GM18505 (cell line): ENCODE data around the gene GSTA5.
"Not testable (repeated sequence)": the region's sequence is repeated elsewhere in the genome, so short reads cannot be mapped to it uniquely, and the experiment has no call there.

Experiments
- ATAC-seq: cut with Tn5 transposase; IDR thresholded peaks from one replicate; pipeline ENCODE4 v1.9.1; 2021; ENCODE audit not compliant: unreplicated experiment
- POLR2A ChIP-seq: IDR thresholded peaks from 4 replicates; pipeline ENCODE4 v1.6.1; 2011; ENCODE audit warnings: borderline replicate concordance; ENCODE audit not compliant: insufficient read depth, insufficient read length; ENCODE audit errors: extremely low read depth

The GSTA5 gene

DNA sequence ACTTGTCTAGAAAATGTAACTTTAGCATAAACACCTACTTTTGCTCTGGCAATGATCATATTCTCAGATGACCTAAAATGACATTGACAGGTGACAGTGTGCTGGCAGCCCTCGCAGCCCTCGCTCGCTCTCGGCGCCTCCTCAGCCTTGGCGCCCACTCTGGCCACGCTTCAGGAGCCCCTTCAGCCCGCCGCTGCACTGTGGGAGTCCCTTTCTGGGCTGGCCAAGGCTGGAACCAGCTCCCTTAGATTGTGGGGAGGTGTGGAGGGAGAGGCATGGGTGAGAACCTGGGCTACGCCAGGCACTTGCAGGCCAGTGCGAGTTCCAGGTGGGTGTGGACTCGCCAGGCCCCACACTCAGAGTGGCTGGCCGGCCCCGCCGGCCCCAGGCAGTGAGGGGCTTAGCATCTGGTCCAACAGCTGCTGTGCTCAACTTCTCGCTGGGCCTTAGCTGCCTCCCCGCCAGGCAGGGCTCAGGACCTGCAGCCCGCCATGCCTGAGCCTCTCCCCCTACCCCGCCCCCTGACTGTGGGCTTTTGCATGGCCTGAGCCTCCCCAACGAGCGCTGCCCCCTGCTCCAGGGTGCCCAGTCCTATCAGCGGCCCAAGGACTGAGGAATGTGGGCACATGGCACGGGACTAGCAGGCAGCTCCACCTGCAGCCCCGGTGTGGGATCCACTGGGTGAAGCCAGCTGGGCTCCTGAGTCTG is 54.2 kb downstream of the GSTA5 start:
- no peak for TF ChIP-seq POLR2A
- ATAC-seq, result no peak

DNA sequence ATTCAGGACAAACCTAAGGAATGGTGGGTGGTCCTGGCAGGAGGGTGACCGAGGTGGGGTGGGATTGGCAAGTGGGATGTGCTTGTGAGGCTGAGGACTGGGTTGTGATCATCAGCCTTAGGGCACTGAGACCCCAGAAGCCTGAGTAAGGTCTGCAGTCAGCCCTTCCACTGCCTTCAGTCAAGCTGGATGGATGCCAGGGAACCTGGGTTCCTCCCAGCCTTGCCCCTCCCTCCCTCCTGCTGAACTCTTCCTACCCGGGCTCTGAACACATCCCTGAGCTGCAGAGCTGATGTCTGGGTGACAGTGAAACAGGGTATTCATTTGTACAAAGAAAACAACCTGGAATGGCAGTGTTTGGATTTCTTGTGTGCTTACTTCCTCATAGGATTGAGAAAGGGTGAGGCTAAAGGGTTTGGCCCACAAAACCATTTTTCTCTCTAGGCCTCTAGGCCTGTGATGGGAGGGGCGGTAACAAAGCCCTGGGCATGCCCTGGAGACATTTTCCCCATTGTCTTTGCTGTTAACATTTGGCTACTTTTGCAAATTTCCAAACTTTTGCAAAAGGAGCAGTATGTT is 57.8 kb downstream of the GSTA5 start:
- ATAC-seq, result not testable (repeated sequence)

- not testable (repeated sequence) for ATAC-seq
Measured at GRCh38 chr6:52782209-52782608, 58.4 kb downstream of the GSTA5 start.
